PFSK-1 (cell line): Measurements from ENCODE around the gene SMC3.

Experiments
- FOXP2 ChIP-seq: optimal IDR thresholded peaks from 2 replicates; pipeline ENCODE3; 2011; ENCODE audit warnings: borderline replicate concordance, control low read depth, inconsistent platforms; ENCODE audit not compliant: insufficient read depth; ENCODE audit errors: extremely low read length, extremely low read depth
- POLR2AphosphoS5 ChIP-seq: IDR thresholded peaks from 2 replicates; pipeline ENCODE4 v1.6.1; 2012; ENCODE audit warnings: low read depth, mild to moderate bottlenecking, control low read depth, low read length, moderate library complexity
- SIN3A ChIP-seq: IDR thresholded peaks from 2 replicates; pipeline ENCODE4 v1.6.1; 2012; ENCODE audit warnings: mild to moderate bottlenecking, low read length, moderate library complexity, borderline replicate concordance; ENCODE audit not compliant: insufficient read depth
- TAF1 ChIP-seq: IDR thresholded peaks from 2 replicates; pipeline ENCODE4 v1.6.1; 2012; ENCODE audit warnings: low read length, control low read depth, borderline replicate concordance; ENCODE audit not compliant: insufficient read depth
- TF ChIP-seq, protein P1 (sequence below), 2 experiments: IDR thresholded peaks; 2 replicates each; pipeline versions ENCODE4 v1.6.1 to v1.8.0; 2011 to 2012; ENCODE audit warnings: low read depth in 2 of 2, low read length in 2 of 2, control low read depth in 1 of 2, inconsistent platforms in 1 of 2, mild to moderate bottlenecking in 1 of 2, moderate library complexity in 1 of 2; ENCODE audit not compliant: insufficient read depth in 1 of 2

The SMC3 gene

GRCh38 chr10:110544958-110545537, 22.4 kb upstream of the SMC3 start:
- TF ChIP-seq TAF1 (no peak), SIN3A (no peak), POLR2AphosphoS5 (no peak), FOXP2 (no peak)
- TF ChIP-seq, protein P1, sequence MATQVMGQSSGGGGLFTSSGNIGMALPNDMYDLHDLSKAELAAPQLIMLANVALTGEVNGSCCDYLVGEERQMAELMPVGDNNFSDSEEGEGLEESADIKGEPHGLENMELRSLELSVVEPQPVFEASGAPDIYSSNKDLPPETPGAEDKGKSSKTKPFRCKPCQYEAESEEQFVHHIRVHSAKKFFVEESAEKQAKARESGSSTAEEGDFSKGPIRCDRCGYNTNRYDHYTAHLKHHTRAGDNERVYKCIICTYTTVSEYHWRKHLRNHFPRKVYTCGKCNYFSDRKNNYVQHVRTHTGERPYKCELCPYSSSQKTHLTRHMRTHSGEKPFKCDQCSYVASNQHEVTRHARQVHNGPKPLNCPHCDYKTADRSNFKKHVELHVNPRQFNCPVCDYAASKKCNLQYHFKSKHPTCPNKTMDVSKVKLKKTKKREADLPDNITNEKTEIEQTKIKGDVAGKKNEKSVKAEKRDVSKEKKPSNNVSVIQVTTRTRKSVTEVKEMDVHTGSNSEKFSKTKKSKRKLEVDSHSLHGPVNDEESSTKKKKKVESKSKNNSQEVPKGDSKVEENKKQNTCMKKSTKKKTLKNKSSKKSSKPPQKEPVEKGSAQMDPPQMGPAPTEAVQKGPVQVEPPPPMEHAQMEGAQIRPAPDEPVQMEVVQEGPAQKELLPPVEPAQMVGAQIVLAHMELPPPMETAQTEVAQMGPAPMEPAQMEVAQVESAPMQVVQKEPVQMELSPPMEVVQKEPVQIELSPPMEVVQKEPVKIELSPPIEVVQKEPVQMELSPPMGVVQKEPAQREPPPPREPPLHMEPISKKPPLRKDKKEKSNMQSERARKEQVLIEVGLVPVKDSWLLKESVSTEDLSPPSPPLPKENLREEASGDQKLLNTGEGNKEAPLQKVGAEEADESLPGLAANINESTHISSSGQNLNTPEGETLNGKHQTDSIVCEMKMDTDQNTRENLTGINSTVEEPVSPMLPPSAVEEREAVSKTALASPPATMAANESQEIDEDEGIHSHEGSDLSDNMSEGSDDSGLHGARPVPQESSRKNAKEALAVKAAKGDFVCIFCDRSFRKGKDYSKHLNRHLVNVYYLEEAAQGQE (IDR thresholded peaks at IDR 0.05; ENCODE audit: insufficient read depth in 1 of 2, low read depth in 2 of 2, low read length in 2 of 2), result no peak

DNA sequence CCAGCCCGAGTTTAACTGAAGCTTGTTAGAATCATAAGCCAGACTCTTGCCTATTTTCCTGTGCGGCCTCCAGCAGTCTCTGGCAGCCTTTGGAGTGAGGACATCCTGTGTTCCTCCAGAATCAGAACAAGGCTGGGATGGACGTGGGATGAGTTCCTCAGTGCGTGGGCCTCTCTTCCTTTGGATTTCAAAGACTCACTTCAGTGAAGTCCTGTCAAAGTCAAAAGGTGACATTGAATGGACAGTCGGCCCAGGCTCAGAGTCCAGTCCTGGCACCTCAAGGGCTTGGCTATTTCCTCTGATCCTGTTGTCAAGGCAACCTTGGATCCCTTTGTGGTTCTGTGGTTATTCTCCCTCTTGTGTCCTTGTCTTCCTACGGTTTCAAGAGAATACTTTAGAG, 21.4 kb upstream of the SMC3 start:
- TF ChIP-seq, protein P1 (IDR thresholded peaks at IDR 0.05; ENCODE audit: insufficient read depth in 1 of 2, low read depth in 2 of 2, low read length in 2 of 2), result no peak
- TF ChIP-seq SIN3A (no peak), FOXP2 (no peak)

DNA sequence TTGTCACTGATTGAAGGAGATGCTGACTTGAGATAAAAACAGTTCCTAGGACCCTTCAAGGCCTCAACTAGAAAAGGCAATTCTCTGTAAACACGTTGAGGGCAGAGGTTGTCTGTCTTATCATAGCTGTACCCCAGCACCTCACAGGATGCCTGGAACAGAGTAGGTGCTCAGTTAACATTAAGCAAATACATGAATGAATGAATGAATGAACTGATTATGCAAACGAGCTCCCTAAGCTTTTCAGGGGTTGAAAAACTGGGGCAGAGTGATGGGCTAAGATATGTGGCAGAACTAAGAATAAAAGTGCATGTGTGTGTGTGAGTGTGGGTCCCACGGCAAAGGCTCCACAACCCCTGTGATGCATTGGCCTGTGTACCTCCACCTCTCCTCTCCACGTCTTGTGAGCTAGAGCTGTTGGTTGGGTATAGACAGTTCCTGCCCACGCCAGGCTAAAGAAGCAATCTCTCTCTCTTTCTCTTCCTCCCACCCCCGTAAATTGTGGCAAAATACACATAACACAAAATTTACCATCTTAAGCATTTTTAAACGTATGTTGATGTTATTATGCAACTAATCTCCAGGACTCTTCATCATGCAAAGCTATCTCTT, 20.9 kb upstream of the SMC3 start:
- TF ChIP-seq, protein P1 (IDR thresholded peaks at IDR 0.05; ENCODE audit: insufficient read depth in 1 of 2, low read depth in 2 of 2, low read length in 2 of 2), result no peak
- TF ChIP-seq SIN3A, result no peak
- TF ChIP-seq FOXP2, result no peak
- TF ChIP-seq TAF1, result no peak
- TF ChIP-seq POLR2AphosphoS5, result no peak

GRCh38 chr10:110547139-110547761, 20.2 kb upstream of the SMC3 start:
- TF ChIP-seq POLR2AphosphoS5, result no peak
- no peak for TF ChIP-seq FOXP2
- TF ChIP-seq, protein P1 (IDR thresholded peaks at IDR 0.05; ENCODE audit: insufficient read depth in 1 of 2, low read depth in 2 of 2, low read length in 2 of 2), result no peak
- TF ChIP-seq TAF1, result no peak
- TF ChIP-seq SIN3A, result no peak

DNA sequence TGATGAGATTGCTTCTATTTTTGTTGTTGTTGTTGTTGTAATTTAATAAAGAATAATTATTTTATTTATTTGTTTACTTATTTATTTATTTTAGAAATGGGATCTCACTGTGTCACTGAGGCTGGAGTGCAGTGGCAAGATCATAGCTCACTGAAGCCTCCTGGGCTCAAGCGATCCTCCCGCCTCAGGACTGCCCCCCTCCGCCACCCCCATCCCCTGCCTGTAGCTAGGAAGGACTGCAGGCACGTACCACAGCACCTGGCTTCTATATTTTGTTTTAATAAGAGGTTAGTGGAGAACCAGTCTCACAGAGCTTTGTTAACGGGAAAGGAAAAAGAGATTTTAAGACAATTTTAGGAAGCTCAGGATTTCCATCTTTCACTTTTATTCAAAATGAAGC, 19.5 kb upstream of the SMC3 start:
- no peak for TF ChIP-seq POLR2AphosphoS5
- TF ChIP-seq FOXP2, result no peak
- TF ChIP-seq, protein P1 (IDR thresholded peaks at IDR 0.05; ENCODE audit: insufficient read depth in 1 of 2, low read depth in 2 of 2, low read length in 2 of 2), result no peak
- no peak for TF ChIP-seq SIN3A
- TF ChIP-seq TAF1, result no peak
